ENCODE measurements around the gene LIPF. TPM values are rescaled to one million over a fixed set of nuclear protein-coding genes. Genes with fewer than 3 reads are reported as not detected.

Gene LIPF
- total RNA-seq, 1 experiment from 2014 or later: not detected

DNA sequence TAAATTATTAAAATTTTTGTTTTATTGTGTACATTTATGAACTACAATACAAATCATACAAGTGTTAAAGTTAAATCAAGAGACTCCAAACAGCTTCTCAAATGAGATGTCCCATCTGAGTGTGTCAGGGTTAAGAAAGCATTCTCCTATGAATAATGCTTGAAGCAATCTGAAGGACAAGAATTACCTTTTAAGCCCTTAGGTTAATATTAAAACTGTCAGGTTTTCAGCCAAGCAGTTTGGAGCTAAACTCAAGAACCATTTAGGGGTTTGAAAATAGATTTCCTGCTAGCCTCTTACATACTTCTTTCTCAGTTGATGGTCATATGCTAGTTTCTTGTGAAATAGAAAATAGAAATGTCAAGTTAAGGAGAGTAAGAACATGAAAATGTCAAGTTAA, 39.4 kb upstream of the LIPF start:
- Mint-ChIP-seq H3K27me3 (ENCODE audit: low read depth) (no peaks in the 10 kb centered on the region; the same call in 1 of the 2 replicates), H3K9me3 (peaks cover 20% of the 10 kb centered on the region; the same call in 1 of the 2 replicates), H3K27ac (no peak overlapping the region), H3K4me1 (0 out of 2 replicates have a peak, but pooled peaks cover 5% of the 10 kb centered on the region), H3K4me3 (no peak overlapping the region), H3K36me3 (no peaks in the 10 kb centered on the region)
- TF ChIP-seq SOX15 (CRISPR knock-in tag; IDR thresholded peaks at IDR 0.05) (no peak), ZNF138 (CRISPR knock-in tag; conservative IDR thresholded peaks at IDR 0.05) (no peak), GABPB1 (CRISPR knock-in tag; IDR thresholded peaks at IDR 0.05) (no peak), FOXJ3 (CRISPR knock-in tag; IDR thresholded peaks at IDR 0.05; ENCODE audit: borderline replicate concordance) (no peak), MXD4 (CRISPR knock-in tag; IDR thresholded peaks at IDR 0.05; ENCODE audit: borderline replicate concordance) (no peak), HMGA2 (CRISPR knock-in tag; IDR thresholded peaks at IDR 0.05) (no peak), ZNF396 (CRISPR knock-in tag; IDR thresholded peaks at IDR 0.05; ENCODE audit: borderline replicate concordance) (no peak), CBFB (CRISPR knock-in tag; IDR thresholded peaks at IDR 0.05; ENCODE audit: low read depth) (no peak), EMX1 (CRISPR knock-in tag; IDR thresholded peaks at IDR 0.05) (no peak), CREB1 (CRISPR knock-in tag; IDR thresholded peaks at IDR 0.05) (no peak), ELF4 (CRISPR knock-in tag; IDR thresholded peaks at IDR 0.05; ENCODE audit: low read depth) (no peak), NFYB (CRISPR knock-in tag; conservative IDR thresholded peaks at IDR 0.05; ENCODE audit: low read depth) (no peak), SMAD3 (CRISPR knock-in tag; IDR thresholded peaks at IDR 0.05; ENCODE audit: borderline replicate concordance) (no peak), ZNF121 (CRISPR knock-in tag; IDR thresholded peaks at IDR 0.05) (no peak), ZNF219 (CRISPR knock-in tag; IDR thresholded peaks at IDR 0.05; ENCODE audit: borderline replicate concordance) (no peak)
- TF ChIP-seq, protein P1, sequence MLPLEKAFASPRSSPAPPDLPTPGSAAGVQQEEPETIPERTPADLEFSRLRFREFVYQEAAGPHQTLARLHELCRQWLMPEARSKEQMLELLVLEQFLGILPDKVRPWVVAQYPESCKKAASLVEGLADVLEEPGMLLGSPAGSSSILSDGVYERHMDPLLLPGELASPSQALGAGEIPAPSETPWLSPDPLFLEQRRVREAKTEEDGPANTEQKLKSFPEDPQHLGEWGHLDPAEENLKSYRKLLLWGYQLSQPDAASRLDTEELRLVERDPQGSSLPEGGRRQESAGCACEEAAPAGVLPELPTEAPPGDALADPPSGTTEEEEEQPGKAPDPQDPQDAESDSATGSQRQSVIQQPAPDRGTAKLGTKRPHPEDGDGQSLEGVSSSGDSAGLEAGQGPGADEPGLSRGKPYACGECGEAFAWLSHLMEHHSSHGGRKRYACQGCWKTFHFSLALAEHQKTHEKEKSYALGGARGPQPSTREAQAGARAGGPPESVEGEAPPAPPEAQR (CRISPR knock-in tag; IDR thresholded peaks at IDR 0.05): no peak
- TF ChIP-seq, protein P2, sequence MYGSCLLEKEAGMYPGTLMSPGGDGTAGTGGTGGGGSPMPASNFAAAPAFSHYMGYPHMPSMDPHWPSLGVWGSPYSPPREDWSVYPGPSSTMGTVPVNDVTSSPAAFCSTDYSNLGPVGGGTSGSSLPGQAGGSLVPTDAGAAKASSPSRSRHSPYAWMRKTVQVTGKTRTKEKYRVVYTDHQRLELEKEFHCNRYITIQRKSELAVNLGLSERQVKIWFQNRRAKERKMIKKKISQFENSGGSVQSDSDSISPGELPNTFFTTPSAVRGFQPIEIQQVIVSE (CRISPR knock-in tag; IDR thresholded peaks at IDR 0.05; ENCODE audit: borderline replicate concordance): no peak
- TF ChIP-seq, protein P3, sequence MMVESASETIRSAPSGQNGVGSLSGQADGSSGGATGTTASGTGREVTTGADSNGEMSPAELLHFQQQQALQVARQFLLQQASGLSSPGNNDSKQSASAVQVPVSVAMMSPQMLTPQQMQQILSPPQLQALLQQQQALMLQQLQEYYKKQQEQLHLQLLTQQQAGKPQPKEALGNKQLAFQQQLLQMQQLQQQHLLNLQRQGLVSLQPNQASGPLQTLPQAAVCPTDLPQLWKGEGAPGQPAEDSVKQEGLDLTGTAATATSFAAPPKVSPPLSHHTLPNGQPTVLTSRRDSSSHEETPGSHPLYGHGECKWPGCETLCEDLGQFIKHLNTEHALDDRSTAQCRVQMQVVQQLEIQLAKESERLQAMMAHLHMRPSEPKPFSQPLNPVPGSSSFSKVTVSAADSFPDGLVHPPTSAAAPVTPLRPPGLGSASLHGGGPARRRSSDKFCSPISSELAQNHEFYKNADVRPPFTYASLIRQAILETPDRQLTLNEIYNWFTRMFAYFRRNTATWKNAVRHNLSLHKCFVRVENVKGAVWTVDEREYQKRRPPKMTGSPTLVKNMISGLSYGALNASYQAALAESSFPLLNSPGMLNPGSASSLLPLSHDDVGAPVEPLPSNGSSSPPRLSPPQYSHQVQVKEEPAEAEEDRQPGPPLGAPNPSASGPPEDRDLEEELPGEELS (CRISPR knock-in tag; IDR thresholded peaks at IDR 0.05): no peak
- TF ChIP-seq, protein P4, sequence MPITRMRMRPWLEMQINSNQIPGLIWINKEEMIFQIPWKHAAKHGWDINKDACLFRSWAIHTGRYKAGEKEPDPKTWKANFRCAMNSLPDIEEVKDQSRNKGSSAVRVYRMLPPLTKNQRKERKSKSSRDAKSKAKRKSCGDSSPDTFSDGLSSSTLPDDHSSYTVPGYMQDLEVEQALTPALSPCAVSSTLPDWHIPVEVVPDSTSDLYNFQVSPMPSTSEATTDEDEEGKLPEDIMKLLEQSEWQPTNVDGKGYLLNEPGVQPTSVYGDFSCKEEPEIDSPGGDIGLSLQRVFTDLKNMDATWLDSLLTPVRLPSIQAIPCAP (CRISPR knock-in tag; IDR thresholded peaks at IDR 0.05): no peak
- TF ChIP-seq, protein P5, sequence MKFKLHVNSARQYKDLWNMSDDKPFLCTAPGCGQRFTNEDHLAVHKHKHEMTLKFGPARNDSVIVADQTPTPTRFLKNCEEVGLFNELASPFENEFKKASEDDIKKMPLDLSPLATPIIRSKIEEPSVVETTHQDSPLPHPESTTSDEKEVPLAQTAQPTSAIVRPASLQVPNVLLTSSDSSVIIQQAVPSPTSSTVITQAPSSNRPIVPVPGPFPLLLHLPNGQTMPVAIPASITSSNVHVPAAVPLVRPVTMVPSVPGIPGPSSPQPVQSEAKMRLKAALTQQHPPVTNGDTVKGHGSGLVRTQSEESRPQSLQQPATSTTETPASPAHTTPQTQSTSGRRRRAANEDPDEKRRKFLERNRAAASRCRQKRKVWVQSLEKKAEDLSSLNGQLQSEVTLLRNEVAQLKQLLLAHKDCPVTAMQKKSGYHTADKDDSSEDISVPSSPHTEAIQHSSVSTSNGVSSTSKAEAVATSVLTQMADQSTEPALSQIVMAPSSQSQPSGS (CRISPR knock-in tag; IDR thresholded peaks at IDR 0.05; ENCODE audit: borderline replicate concordance, low read depth): no peak
- ChIA-PET CTCF (no interaction called here), POLR2A (no interaction called here)
- DNase-seq (ENCODE audit: low spot score) (no peak), ATAC-seq (no peak)

DNA sequence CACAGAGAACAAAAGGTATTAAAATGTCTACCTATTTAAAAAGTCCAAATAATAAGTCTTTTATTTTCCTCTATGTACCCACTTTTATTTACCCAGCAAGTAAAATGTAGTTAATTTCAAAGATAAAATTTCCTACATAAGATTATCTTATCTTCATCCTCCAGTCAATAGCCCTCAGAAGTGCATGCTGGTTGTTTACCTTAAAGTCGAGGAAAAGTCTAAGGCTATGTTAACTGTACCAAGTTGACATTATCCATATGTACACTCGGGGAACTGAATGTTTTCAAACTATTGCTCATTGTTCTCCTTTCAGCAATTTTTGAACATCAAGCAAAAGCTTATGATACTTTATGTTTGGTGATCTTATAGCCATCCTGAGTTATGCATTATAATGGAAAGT, 24.1 kb upstream of the LIPF start:
- H3K36me3 Mint-ChIP-seq: 0 out of 2 replicates have a peak, but pooled peaks cover under 1% of the 10 kb centered on the region
- ATAC-seq (no peak), DNase-seq (ENCODE audit: low spot score) (no peak)
- peaks cover 33% of the 10 kb centered on the region for H3K9me3 Mint-ChIP-seq
- CTCF ChIA-PET: no interaction called here
- POLR2A ChIA-PET: no interaction called here
- H3K27ac Mint-ChIP-seq: no peak overlapping the region
- H3K27me3 Mint-ChIP-seq (ENCODE audit: low read depth): peaks cover 11% of the 10 kb centered on the region
- no peak overlapping the region for H3K4me3 Mint-ChIP-seq
- no peaks in the 10 kb centered on the region for H3K4me1 Mint-ChIP-seq
- TF ChIP-seq FOXK1 (CRISPR knock-in tag; IDR thresholded peaks at IDR 0.05) (no peak), MYBL2 (CRISPR knock-in tag; IDR thresholded peaks at IDR 0.05) (no peak), SOX15 (CRISPR knock-in tag; IDR thresholded peaks at IDR 0.05) (no peak)
- TF ChIP-seq, protein P6, sequence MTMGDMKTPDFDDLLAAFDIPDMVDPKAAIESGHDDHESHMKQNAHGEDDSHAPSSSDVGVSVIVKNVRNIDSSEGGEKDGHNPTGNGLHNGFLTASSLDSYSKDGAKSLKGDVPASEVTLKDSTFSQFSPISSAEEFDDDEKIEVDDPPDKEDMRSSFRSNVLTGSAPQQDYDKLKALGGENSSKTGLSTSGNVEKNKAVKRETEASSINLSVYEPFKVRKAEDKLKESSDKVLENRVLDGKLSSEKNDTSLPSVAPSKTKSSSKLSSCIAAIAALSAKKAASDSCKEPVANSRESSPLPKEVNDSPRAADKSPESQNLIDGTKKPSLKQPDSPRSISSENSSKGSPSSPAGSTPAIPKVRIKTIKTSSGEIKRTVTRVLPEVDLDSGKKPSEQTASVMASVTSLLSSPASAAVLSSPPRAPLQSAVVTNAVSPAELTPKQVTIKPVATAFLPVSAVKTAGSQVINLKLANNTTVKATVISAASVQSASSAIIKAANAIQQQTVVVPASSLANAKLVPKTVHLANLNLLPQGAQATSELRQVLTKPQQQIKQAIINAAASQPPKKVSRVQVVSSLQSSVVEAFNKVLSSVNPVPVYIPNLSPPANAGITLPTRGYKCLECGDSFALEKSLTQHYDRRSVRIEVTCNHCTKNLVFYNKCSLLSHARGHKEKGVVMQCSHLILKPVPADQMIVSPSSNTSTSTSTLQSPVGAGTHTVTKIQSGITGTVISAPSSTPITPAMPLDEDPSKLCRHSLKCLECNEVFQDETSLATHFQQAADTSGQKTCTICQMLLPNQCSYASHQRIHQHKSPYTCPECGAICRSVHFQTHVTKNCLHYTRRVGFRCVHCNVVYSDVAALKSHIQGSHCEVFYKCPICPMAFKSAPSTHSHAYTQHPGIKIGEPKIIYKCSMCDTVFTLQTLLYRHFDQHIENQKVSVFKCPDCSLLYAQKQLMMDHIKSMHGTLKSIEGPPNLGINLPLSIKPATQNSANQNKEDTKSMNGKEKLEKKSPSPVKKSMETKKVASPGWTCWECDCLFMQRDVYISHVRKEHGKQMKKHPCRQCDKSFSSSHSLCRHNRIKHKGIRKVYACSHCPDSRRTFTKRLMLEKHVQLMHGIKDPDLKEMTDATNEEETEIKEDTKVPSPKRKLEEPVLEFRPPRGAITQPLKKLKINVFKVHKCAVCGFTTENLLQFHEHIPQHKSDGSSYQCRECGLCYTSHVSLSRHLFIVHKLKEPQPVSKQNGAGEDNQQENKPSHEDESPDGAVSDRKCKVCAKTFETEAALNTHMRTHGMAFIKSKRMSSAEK (CRISPR knock-in tag; IDR thresholded peaks at IDR 0.05; ENCODE audit: borderline replicate concordance): no peak
- TF ChIP-seq, protein P7, sequence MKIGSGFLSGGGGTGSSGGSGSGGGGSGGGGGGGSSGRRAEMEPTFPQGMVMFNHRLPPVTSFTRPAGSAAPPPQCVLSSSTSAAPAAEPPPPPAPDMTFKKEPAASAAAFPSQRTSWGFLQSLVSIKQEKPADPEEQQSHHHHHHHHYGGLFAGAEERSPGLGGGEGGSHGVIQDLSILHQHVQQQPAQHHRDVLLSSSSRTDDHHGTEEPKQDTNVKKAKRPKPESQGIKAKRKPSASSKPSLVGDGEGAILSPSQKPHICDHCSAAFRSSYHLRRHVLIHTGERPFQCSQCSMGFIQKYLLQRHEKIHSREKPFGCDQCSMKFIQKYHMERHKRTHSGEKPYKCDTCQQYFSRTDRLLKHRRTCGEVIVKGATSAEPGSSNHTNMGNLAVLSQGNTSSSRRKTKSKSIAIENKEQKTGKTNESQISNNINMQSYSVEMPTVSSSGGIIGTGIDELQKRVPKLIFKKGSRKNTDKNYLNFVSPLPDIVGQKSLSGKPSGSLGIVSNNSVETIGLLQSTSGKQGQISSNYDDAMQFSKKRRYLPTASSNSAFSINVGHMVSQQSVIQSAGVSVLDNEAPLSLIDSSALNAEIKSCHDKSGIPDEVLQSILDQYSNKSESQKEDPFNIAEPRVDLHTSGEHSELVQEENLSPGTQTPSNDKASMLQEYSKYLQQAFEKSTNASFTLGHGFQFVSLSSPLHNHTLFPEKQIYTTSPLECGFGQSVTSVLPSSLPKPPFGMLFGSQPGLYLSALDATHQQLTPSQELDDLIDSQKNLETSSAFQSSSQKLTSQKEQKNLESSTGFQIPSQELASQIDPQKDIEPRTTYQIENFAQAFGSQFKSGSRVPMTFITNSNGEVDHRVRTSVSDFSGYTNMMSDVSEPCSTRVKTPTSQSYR (CRISPR knock-in tag; IDR thresholded peaks at IDR 0.05): no peak

Measured in WTC11 (cell line).